GM21576 (cell line): ENCODE data around the gene TSPAN17.

Source experiments
- ATAC-seq: cut with Tn5 transposase; IDR thresholded peaks from one replicate; pipeline ENCODE4 v1.9.1; 2021; ENCODE audit warnings: mild to moderate bottlenecking, moderate library complexity; ENCODE audit not compliant: unreplicated experiment

TSPAN17 gene

GRCh38 chr5:176620333-176620981 lies 26.8 kb upstream of the TSPAN17 start:
- ATAC-seq = no peak

- no peak for ATAC-seq
These were observed 25.6 kb upstream of the TSPAN17 start for GRCh38 chr5:176621661-176622079.

- no peak for ATAC-seq
These were observed 23.1 kb upstream of the TSPAN17 start for GRCh38 chr5:176624142-176624541.

DNA sequence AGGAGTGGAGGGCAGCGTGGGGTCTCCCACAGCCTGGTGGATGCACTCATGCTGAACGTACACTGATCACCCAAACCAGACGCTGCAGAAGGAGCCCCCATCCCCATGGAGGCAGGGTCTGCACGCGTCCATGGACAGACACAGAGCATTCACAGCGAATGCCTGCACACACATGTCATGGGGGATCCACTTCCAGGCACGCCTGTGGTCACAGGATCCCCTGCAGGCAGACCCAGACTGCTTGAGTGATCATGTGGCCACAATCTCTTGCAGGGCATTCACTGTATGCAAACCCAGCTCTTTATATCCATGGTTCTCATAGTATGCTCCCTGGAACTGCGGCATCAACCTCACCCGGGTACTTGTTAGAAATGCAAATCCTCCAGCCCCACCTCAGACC lies 22.3 kb upstream of the TSPAN17 start:
- ATAC-seq = no peak

DNA sequence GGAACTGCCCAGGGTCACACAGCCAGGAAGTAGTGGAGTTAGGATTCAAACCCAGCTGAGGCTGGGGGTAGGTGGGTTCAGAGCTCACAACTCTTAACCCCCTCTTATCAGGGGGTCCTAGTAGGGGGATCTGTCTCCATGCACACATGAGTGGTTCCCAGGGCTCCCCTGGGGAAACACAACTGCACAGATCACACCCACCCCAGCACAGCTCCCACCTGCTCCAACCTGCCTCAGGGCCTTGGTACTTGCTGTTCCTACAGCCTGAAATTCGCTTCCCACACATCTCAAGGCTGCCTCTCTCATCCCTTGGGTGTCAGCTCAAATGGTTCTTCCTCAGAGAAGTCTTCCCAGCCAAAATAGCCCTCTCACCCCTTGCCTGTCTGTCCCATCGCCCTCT lies 21.8 kb upstream of the TSPAN17 start:
- no peak for ATAC-seq

DNA sequence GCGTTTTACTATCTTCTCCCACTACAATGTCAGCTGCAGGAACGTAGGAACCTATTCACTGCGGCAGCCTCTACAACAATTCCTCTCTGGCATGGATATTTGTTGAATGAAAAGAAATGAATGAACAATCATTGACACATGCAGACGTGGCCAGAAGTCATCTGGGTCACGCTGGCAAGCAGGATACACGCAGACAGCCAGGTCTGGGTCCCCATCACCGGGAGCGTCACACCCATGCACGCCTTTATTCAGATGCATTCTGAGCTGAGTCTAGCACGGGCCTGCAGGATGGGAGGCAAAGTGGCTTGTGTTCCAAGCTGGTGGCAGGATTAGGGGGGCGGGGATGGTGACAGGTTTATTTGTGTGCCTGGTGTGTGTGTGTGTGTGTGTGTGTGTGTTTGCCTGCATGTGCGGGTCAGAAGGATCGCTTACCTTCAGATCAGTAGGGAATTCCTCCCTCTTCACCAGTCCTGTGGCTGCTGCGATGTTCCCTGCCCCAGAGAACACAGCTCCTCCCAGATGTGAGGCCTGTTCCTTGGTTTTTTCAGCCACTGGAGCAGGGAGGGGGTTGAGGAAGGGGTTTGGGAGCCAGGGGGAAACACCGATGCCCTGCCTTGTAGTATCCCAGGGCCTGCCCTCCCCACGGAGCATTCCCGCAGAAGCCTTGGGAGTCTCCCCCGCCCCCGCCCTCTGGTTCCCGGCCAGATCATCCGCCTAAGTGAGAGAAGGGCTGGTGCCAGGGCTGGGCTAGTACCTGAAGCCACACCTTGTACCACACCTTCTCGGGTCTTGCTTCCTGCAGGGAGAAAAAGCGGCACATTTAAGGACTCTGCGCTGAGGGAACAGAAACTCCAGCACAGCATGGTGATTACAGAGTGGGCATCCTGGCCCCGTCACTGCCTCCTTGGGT lies 21.1 kb upstream of the TSPAN17 start:
- ATAC-seq = no peak

GRCh38 chr5:176626876-176627236 lies 20.4 kb upstream of the TSPAN17 start:
- no peak for ATAC-seq

- ATAC-seq = no peak
These were observed 19.7 kb upstream of the TSPAN17 start for GRCh38 chr5:176627582-176627981.

DNA sequence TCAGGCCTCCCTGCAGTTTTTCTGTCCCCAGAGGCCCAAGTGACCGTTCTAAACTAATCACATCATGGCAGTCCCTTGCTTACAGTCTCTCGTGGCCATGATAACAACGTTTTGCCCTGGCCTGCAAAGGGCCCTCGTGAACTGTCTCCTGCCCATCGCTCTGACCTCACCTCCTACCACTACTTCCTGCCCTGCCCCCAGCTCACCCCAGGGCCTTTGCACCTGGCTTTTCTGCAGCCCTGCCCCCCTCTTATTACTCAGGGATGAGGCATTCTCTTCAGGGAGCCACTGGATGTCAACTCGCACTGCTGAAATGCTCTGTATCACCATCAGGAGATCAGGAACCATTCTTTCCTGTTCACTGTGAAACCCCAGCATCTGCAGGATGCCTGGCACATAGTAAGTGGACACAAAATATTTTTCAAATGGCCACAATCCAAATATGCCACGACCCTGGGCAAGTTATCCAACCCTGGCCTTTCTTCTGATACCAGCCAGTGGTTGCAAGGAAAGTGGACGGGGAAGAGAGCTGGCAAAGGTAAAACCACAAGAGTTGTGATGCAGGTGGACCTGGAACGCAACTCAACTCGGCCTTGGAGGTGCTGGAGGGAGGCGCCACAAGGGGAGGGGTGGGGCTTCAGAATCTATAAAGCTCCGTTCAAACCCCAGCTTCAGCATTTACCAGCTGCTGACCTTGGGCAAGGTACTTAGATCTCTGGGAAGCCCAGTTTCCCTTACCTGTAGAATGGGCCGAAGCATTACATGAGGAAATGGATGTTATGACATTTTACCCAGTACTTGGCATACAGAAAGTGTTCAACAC lies 18.7 kb upstream of the TSPAN17 start:
- no peak for ATAC-seq

DNA sequence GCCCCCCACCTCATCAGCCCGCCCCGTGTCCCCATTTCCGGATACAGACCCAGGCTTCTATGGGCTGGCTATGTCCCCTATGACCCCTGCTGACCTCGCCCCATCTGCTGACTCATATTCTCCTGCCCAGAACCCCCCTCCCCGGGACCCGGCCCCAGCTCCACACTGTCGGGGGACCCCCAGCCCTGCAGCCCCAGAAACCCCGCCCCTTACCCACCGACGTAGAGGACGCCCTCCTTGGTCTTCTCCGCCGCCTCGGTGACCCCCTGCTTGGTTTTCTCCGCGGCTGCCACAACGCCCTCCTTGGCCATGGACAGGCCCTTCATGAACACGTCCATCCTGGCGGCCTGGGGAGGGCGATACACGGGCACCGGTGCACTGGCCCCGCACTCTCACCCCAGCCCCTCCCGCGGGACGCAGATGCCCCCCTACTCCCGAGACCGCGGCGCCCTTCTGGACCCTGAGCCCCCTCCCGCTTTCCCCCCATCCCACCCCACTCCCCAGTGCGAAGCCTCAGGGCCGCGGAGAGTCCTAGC lies 17.9 kb upstream of the TSPAN17 start:
- ATAC-seq = no peak

- ATAC-seq = no peak
These were observed 17.2 kb upstream of the TSPAN17 start, which contains the start of the genes EIF4E1B and SNCB for GRCh38 chr5:176629853-176630680. TSS of gene EIF4E1B (plus strand) at chr5:176630675. CDS start at chr5:176642788, 12,113 bp downstream. TSS of gene SNCB (minus strand) at chr5:176630534. CDS start at chr5:176629654, 880 bp downstream.

DNA sequence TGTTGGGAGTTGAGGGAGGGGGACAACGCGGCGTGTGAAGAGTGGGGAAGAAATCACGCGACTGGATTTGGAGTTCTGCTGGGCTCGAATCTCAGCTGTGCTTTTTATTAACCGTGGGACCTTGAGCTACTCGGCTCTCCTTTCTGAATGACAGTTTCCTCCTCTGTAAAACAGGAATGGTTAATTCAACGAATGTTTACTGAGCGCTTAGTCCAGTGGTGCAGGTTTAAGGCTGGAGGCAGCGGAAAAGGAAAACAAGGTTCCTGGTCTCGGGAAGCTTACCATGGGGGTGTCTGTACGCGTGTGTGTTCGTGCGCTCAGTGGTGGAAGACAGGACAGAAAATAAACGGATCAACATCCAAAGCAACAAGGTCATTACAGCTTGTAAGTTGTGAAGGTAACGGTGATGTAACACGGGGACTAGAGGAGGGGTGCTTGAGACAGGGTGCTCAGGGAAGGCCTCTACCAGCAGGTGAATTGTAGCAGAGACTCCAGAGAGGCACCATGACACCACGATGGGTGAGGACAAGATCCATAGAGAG lies 16.5 kb upstream of the TSPAN17 start:
- ATAC-seq = no peak

- ATAC-seq = no peak
These were observed 15.7 kb upstream of the TSPAN17 start for GRCh38 chr5:176631383-176632200.

DNA sequence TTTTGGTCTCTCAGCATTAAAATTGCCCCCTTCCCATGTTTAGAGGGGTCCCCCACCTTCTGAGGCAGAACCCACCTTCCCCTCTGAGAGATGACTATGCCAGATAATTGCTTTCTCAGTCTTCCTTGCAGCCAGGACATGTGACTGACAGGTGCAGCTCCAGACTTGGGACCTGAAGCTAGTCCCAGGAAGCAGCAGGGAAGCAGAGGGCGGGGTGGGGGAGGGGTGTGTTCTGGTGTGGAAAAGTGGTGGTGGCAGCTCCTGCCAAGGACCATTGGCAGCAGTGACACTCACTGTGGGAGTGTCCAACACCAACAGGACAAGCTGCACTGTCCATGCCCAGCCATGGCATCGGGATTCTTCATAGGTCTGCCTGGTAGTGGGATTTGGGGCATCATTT lies 14.5 kb upstream of the TSPAN17 start:
- no peak for ATAC-seq

DNA sequence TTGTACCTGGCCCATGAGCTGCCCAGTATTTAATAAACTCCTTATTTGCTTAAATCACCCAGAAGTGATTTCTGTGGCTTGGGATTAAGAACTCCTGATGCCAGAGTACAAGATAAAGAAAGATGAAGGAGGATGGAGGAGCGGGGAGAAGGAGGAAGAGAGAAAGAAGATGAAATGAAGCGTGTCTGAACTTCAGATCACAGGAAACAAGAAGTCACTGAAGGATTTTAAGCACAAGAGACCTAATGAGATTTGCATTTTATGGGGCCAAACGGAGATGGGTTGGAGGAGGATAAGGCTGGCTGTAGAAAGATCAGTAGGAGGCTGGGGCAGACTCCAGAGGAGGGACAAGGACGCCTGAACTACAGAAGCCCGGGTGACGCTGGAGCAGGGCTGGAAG lies 13.7 kb upstream of the TSPAN17 start:
- no peak for ATAC-seq

DNA sequence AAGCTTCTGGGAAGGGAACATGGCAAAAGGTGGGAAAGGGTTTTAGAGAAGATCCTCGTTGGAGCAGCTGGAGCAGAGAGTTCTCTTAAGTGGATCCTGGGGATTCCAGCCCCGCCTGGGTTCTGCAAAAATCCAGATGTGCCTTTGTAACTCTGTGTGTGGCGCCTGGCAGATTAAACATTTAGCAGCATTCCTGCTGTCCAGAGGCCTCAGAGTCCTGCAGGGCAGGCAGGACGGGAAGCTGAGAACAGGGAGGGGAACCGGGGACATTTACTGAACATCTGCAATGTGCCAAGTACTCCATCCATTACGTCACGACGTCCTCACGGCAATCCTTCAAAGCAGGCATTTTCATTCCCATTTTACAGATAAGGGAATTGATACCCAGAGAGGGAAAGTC lies 10.9 kb upstream of the TSPAN17 start:
- no peak for ATAC-seq

GRCh38 chr5:176637556-176637955 lies 9.7 kb upstream of the TSPAN17 start:
- no peak for ATAC-seq

- ATAC-seq = no peak
These were observed 8.8 kb upstream of the TSPAN17 start for GRCh38 chr5:176638437-176638836.

GRCh38 chr5:176639208-176639607 lies 8.1 kb upstream of the TSPAN17 start:
- no peak for ATAC-seq
